Left lung (tissue), 10 donors: Measurements from ENCODE around the gene ZC3H6. TPM values are rescaled to one million over a fixed set of nuclear protein-coding genes. Genes with fewer than 3 reads are reported as not detected.

Experiments
- ATAC-seq: fragments of 200-7000 bp; cut with Tn5 transposase; one replicate; pipeline ENCODE4 v1.9.1; 2020; ENCODE audit warnings: moderate library complexity
- DNase-seq, 4 donors: peaks; one replicate each; pipeline ENCODE4 v3.0.0-alpha.2; 2013 to 2020
- H3K27ac ChIP-seq, 2 donors: fragments of 200-600 bp; sonication (generic) in 1 of 2; one replicate each; pipeline versions ENCODE4 v1.5.0 to v1.8.0; 2020 to 2021
- H3K27me3 ChIP-seq, 2 donors: fragments of 200-600 bp; sonication (generic) in 1 of 2; one replicate each; pipeline versions ENCODE4 v1.5.0 to v1.8.0; 2020 to 2021
- H3K36me3 ChIP-seq, 2 donors: fragments of 200-600 bp; sonication (generic) in 1 of 2; one replicate each; pipeline versions ENCODE4 v1.5.0 to v1.8.0; 2020 to 2021
- H3K4me1 ChIP-seq, 2 donors: fragments of 200-600 bp; one replicate each; pipeline ENCODE4 v1.8.0; 2021
- H3K4me3 ChIP-seq, 2 donors: fragments of 200-600 bp; sonication (generic) in 1 of 2; one replicate each; pipeline versions ENCODE4 v1.5.0 to v1.8.0; 2020 to 2021; ENCODE audit warnings: mild to moderate bottlenecking in 1 of 2
- H3K9me3 ChIP-seq, 2 donors: fragments of 200-600 bp; sonication (generic) in 1 of 2; one replicate each; pipeline versions ENCODE4 v1.5.0 to v1.8.0; 2020 to 2021
- CTCF ChIP-seq, 2 donors: fragments of 200-600 bp; sonication (generic) in 1 of 2; IDR thresholded peaks; one replicate each; pipeline versions ENCODE4 v1.5.0 to v1.8.0; 2021; ENCODE audit warnings: antibody characterized with exemption in 2 of 2
- intact Hi-C, 2 donors: fragments of 100-400 bp; cut with DNase I; formaldehyde crosslinking; loops; one replicate each; pipeline versions ENCODE4 v1.11.2 to v1.14.2; 2022
- polyA plus RNA-seq, 6 donors: library from polyadenylated mRNA; unstranded; fragments of 120-200 nt; gene quantifications; one replicate each; pipeline ENCODE4 v1.2.1, GENCODE V29; 2013; ENCODE audit not compliant: insufficient read length in 6 of 6
- total RNA-seq, 2 donors: library from RNA; stranded (reverse); fragmentation: NEBNext Ultra II Directional; extraction: Animal tissue kit (Norgen Biotek cat#: 25700); gene quantifications; one replicate each; pipeline ENCODE4 v1.2.1, GENCODE V29; 2021
- donor health status: DM: no; HTN: yes; CAD: no.
- donor health status: DM: no; HTN: no; CAD: no.

Gene ZC3H6
- total and polyA plus RNA-seq, 8 donors: 8.2 to 11.9 (median 9.8) TPM

DNA sequence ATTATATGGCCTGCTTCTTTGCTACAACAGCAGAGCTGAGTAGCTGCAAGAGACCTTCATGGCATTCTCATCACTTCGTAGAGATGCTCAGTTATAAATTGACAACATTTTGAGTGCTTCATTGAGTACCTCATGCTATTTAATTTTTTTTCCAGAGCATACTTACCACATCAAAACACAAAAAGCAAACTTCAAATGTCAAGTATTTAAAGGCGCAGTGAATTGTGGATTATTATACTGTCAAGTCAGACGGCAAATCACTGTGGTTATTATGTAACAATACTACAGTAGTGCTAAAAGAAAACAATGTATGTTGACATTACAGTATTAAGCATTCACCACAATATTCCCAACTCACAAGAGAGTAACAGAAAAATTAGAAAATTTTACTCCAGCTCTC lies 33.0 kb upstream of the ZC3H6 start:
- DNase-seq (no peak), ATAC-seq (peak; percentile 52)
- Histone ChIP-seq H3K9me3 (no peaks in the 10 kb centered on the region), H3K36me3 (peaks cover 0 to 30% of the 10 kb centered on the region in 2 donors), H3K4me3 (no peak overlapping the region), H3K4me1 (no peaks in the 10 kb centered on the region), H3K27me3 (no peaks in the 10 kb centered on the region), H3K27ac (no peak overlapping the region)
- intact Hi-C loops: no loop called here
- no peak for TF ChIP-seq CTCF (IDR thresholded peaks at IDR 0.05)

- H3K36me3 ChIP-seq: peaks cover 0 to 31% of the 10 kb centered on the region in 2 donors
- H3K27ac ChIP-seq: no peak overlapping the region
- no peaks in the 10 kb centered on the region for H3K9me3 ChIP-seq
- no peaks in the 10 kb centered on the region for H3K4me1 ChIP-seq
- no peaks in the 10 kb centered on the region for H3K27me3 ChIP-seq
- no peak overlapping the region for H3K4me3 ChIP-seq
- no peak for DNase-seq
- no peak for TF ChIP-seq CTCF (IDR thresholded peaks at IDR 0.05)
- no peak for ATAC-seq
- intact Hi-C loops: no loop called here
Measured at GRCh38 chr2:112243233-112243632, 32.2 kb upstream of the ZC3H6 start.

- no peak for DNase-seq
- Histone ChIP-seq H3K27me3 (no peaks in the 10 kb centered on the region), H3K9me3 (no peaks in the 10 kb centered on the region), H3K27ac (no peak overlapping the region), H3K4me1 (no peaks in the 10 kb centered on the region), H3K4me3 (no peak overlapping the region), H3K36me3 (peaks cover 0 to 45% of the 10 kb centered on the region in 2 donors)
- no peak for ATAC-seq
- TF ChIP-seq CTCF (IDR thresholded peaks at IDR 0.05): no peak
- intact Hi-C loops: no loop called here
Measured at GRCh38 chr2:112244854-112245253, 30.5 kb upstream of the ZC3H6 start.

- H3K4me1 ChIP-seq: peaks cover 7 to 26% of the 10 kb centered on the region in 2 donors
- no peak overlapping the region for H3K4me3 ChIP-seq
- no peaks in the 10 kb centered on the region for H3K27me3 ChIP-seq
- TF ChIP-seq CTCF (IDR thresholded peaks at IDR 0.05): no peak
- intact Hi-C loops: no loop called here
- no peak for DNase-seq
- no peak for ATAC-seq
- no peak overlapping the region for H3K27ac ChIP-seq
- H3K36me3 ChIP-seq: peaks cover 0 to 32% of the 10 kb centered on the region in 2 donors
- H3K9me3 ChIP-seq: no peaks in the 10 kb centered on the region
Measured at GRCh38 chr2:112251271-112251670, 24.1 kb upstream of the ZC3H6 start.

DNA sequence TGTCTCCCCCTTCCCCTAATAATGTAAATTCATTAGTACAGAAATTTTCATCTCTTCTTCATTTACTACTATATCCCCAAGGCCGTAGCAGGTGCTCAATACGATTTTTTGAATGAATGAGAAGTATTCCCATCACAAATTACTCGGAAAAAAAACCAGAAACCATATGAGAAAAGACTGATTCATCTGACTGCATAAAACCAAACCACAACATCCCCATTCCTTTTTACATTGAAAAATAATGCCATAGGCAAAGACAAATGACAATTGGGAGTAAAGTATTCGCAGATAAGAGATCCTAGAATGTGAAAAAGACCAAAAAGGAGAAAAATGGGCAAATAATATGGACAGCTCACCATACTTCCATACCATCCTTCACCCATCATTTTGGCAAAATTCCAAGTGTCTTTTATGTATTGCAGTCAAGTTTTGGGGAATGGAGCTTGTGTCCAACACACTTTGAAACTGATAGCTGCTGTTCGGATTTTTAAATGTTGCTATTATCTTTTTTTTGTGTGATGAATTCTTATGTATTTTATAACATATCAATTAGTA lies 22.1 kb upstream of the ZC3H6 start:
- no peaks in the 10 kb centered on the region for H3K27me3 ChIP-seq
- ATAC-seq (no peak), DNase-seq (no peak)
- H3K4me1 ChIP-seq: peaks cover 7 to 35% of the 10 kb centered on the region in 2 donors
- peak overlapping the region in 1 of 2 donors; percentile 71 for H3K4me3 ChIP-seq
- H3K27ac ChIP-seq: no peak overlapping the region
- intact Hi-C loops: no loop called here
- TF ChIP-seq CTCF (IDR thresholded peaks at IDR 0.05): no peak
- H3K36me3 ChIP-seq: peaks cover 0 to 13% of the 10 kb centered on the region in 2 donors
- no peaks in the 10 kb centered on the region for H3K9me3 ChIP-seq
